Keratinocyte (primary cell): Measurements from ENCODE around the gene ZNF765. TPM values are rescaled to one million over a fixed set of nuclear protein-coding genes. Genes with fewer than 3 reads are reported as not detected.

Experiments used
- DNase-seq: peaks from one replicate; pipeline ENCODE4 v3.0.0-alpha.2; 2011; ENCODE audit warnings: low read depth, missing footprints, low spot score
- FAIRE-seq: peaks from 2 replicates; lab custom pipeline; 2011; peaks lifted over from hg19 to GRCh38; lab: Jason Lieb, UNC
- H2AFZ ChIP-seq: 2 replicates; pipeline ENCODE4 v1.6.0; 2012; ENCODE audit warnings: low read length, control low read depth, inconsistent platforms; ENCODE audit not compliant: control insufficient read depth
- H3K27ac ChIP-seq: 2 replicates; pipeline ENCODE4 v1.5.1; 2011; ENCODE audit warnings: low read length; ENCODE audit not compliant: control insufficient read depth, insufficient read depth
- H3K27me3 ChIP-seq: 3 replicates; pipeline ENCODE4 v1.6.0; 2011; ENCODE audit warnings: low read length; ENCODE audit not compliant: control insufficient read depth, insufficient read depth; ENCODE audit errors: extremely low read depth
- H3K36me3 ChIP-seq, 2 experiments: 2 replicates in 1 of 2; 3 replicates in 1 of 2; pipeline ENCODE4 v1.5.1; 2011; ENCODE audit warnings: low read length in 2 of 2, mild to moderate bottlenecking in 1 of 2; ENCODE audit not compliant: control insufficient read depth in 2 of 2, insufficient read depth in 2 of 2; ENCODE audit errors: extremely low read depth in 1 of 2
- H3K4me1 ChIP-seq: 3 replicates; pipeline ENCODE4 v1.5.1; 2011; ENCODE audit warnings: low read length; ENCODE audit not compliant: control insufficient read depth, insufficient read depth; ENCODE audit errors: extremely low read depth
- H3K4me2 ChIP-seq: 3 replicates; pipeline ENCODE4 v1.6.0; 2011; ENCODE audit warnings: low read depth, low read length; ENCODE audit not compliant: control insufficient read depth, insufficient read depth; ENCODE audit errors: extremely low read depth
- H3K4me3 ChIP-seq, 3 experiments: fragments of 200-600 bp in 1 of 3; sonication (generic) in 1 of 3; 2 replicates in 2 of 3; 3 replicates in 1 of 3; pipeline ENCODE4 v1.5.1; 2011 to 2016; ENCODE audit warnings: low read length in 3 of 3, mild to moderate bottlenecking in 3 of 3, control low read depth in 2 of 3, inconsistent platforms in 1 of 3, low read depth in 1 of 3, mixed read lengths in 1 of 3, mixed run types in 1 of 3, moderate library complexity in 1 of 3; ENCODE audit not compliant: control insufficient read depth in 2 of 3, insufficient read depth in 2 of 3; ENCODE audit errors: extremely low read depth in 1 of 3
- H3K79me2 ChIP-seq: 2 replicates; pipeline ENCODE4 v1.6.0; 2012; ENCODE audit warnings: low read length; ENCODE audit not compliant: control insufficient read depth, insufficient read depth
- H3K9ac ChIP-seq: 3 replicates; pipeline ENCODE4 v1.6.0; 2011; ENCODE audit warnings: low read length; ENCODE audit not compliant: control insufficient read depth, insufficient read depth; ENCODE audit errors: extremely low read depth
- H3K9me1 ChIP-seq: 3 replicates; pipeline ENCODE4 v1.6.0; 2011; ENCODE audit warnings: low read length; ENCODE audit not compliant: control insufficient read depth, insufficient read depth; ENCODE audit errors: extremely low read depth
- H3K9me3 ChIP-seq: 2 replicates; pipeline ENCODE4 v1.5.1; 2012; ENCODE audit warnings: low read depth, low read length; ENCODE audit not compliant: control insufficient read depth
- H4K20me1 ChIP-seq: 3 replicates; pipeline ENCODE4 v1.6.0; 2011; ENCODE audit warnings: low read length; ENCODE audit not compliant: control insufficient read depth, insufficient read depth; ENCODE audit errors: extremely low read depth
- EZH2 ChIP-seq: IDR thresholded peaks from one replicate; pipeline ENCODE4 v1.6.1; 2012; ENCODE audit warnings: inconsistent platforms, mild to moderate bottlenecking, low read length, moderate library complexity
- dilution Hi-C: fragments of 300-500 bp; cut with MboI; formaldehyde crosslinking; loops from one replicate; pipeline ENCODE4 v1.7.0; 2020; ENCODE audit warnings: low sequenced_read_pairs; ENCODE audit not compliant: extremely low pct_ligation_motif_present
- polyA plus RNA-seq, 5 experiments: library from polyadenylated mRNA; depleted of rRNA in 3 of 5; stranded (reverse) in 3 of 5; stranded (forward) in 1 of 5; unstranded in 1 of 5; fragments of >200 nt; gene quantifications; 1 replicate in 1 of 5; 2 replicates in 3 of 5; 3 replicates in 1 of 5; pipeline versions ENCODE4 v1.2.1 to v1.2.3, GENCODE V29; 2011 to 2012; ENCODE audit warnings: missing spikeins in 2 of 5, low read depth in 1 of 5, low replicate concordance in 1 of 5
- TF ChIP-seq, protein P1 (sequence below), 3 experiments: IDR thresholded peaks in 1 of 3; conservative IDR thresholded peaks in 1 of 3; optimal IDR thresholded peaks in 1 of 3; 2 replicates in 2 of 3; 3 replicates in 1 of 3; pipeline versions ENCODE3 to v1.5.1; 2011; ENCODE audit warnings: low read length in 3 of 3, mild to moderate bottlenecking in 3 of 3, moderate library complexity in 2 of 3, control low read depth in 1 of 3, inconsistent platforms in 1 of 3; ENCODE audit not compliant: insufficient read depth in 2 of 3; ENCODE audit errors: extremely low read depth in 1 of 3

ZNF765 gene
- polyA plus RNA-seq, 1 donor (not counting 4 experiments of a cell fraction or from before 2014, with no cell fraction given), result 5.2 TPM

DNA sequence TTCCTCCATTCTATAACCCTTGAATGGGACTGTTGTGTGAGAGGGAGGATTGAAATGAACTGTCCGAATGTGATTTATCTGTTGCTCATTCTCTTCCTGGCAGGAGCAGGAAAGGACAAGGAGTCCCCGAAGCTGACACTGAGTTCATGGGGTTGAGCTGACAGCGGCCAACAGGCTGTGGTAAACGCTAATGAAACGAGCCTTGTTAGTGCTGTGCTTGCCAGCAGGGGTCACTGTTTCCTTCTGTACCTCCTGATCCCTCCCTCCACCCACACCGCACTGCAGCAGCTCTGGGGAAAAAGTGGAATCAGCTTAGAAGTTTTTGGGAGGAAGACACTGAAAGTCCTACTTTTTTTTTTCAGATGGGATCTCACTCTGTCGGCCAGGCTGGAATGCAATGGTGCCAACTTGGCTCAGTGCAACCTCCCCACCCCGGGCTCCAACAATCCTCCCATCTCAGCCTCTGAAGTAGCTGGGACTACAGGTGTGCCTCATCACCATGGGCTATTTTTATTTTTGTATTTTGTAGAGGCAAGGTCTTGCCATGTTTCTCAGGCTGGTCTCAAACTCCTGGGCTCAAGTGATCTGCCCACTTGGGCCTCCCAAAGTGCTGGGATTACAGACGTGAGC, 30.1 kb downstream of the ZNF765 start:
- no peaks in the 10 kb centered on the region for H3K4me1 ChIP-seq
- FAIRE-seq (no peak), DNase-seq (peak; percentile 11)
- TF ChIP-seq, protein P1, sequence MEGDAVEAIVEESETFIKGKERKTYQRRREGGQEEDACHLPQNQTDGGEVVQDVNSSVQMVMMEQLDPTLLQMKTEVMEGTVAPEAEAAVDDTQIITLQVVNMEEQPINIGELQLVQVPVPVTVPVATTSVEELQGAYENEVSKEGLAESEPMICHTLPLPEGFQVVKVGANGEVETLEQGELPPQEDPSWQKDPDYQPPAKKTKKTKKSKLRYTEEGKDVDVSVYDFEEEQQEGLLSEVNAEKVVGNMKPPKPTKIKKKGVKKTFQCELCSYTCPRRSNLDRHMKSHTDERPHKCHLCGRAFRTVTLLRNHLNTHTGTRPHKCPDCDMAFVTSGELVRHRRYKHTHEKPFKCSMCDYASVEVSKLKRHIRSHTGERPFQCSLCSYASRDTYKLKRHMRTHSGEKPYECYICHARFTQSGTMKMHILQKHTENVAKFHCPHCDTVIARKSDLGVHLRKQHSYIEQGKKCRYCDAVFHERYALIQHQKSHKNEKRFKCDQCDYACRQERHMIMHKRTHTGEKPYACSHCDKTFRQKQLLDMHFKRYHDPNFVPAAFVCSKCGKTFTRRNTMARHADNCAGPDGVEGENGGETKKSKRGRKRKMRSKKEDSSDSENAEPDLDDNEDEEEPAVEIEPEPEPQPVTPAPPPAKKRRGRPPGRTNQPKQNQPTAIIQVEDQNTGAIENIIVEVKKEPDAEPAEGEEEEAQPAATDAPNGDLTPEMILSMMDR (optimal IDR thresholded peaks at IDR 0.05 in 1 of 3, IDR thresholded peaks at IDR 0.05 in 1 of 3, conservative IDR thresholded peaks at IDR 0.05 in 1 of 3; ENCODE audit: extremely low read depth in 1 of 3, insufficient read depth in 2 of 3, low read length in 3 of 3), result peak; percentile 62 to 82 (median 78)
- no peak for TF ChIP-seq EZH2
- no peaks in the 10 kb centered on the region for H3K9me1 ChIP-seq
- H3K27me3 ChIP-seq, result no peaks in the 10 kb centered on the region
- no peak overlapping the region for H3K4me3 ChIP-seq
- no peak overlapping the region for H3K27ac ChIP-seq
- H3K9me3 ChIP-seq, result no peaks in the 10 kb centered on the region
- dilution Hi-C loops, result no loop called here
- no peaks in the 10 kb centered on the region for H4K20me1 ChIP-seq
- no peak overlapping the region for H2AFZ ChIP-seq
- H3K36me3 ChIP-seq, result no peaks in the 10 kb centered on the region
- no peak overlapping the region for H3K4me2 ChIP-seq
- no peaks in the 10 kb centered on the region for H3K79me2 ChIP-seq
- H3K9ac ChIP-seq, result no peak overlapping the region

DNA sequence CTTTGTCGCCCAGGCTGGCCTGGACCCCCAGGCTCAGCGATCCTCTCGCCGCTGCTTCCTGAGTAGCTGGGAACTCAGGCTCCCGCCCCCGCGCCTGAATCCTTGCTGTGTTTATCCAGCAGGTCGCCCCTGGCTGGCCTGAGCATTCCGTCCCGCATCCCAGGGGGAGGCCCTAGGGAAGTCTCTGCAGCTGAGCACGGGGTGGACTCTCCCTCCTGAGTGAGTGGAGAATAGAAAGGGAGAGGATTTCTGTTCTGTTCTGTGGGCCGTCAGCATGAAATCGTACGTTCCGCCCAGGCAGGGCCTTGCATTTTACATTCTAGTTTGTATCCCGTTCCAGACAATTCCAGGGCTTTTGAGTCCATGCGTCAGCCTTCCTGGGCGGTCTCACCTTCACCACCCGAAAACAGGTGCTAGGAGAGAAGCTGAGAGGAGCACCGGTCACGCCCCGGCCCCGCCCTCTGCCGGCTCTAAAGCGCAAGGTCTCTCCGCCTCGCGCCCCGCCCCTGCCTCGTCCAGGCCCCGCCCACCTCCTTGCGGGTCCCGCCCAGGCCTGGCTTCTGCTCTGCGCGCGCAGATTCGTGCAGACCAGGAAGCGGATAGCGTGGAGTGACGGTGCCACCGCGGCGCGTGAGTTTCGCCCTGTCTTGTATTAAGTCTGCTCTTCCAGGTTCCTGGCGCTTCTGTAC, 36.6 kb downstream of the ZNF765 start, which contains the start of gene ZNF761:
Gene ZNF761 (plus strand): TSS at position 586 of the 689 bp plus-strand sequence. CDS start 15,285 bp downstream, outside the sequence.
- FAIRE-seq, result peak; percentile 75
- peak within 1 kb of the TSS; percentile 93 for H3K9ac ChIP-seq
- dilution Hi-C loops, result no loop called here

More for the DNA sequence above, 36.6 kb downstream of the ZNF765 start, which contains the start of gene ZNF761:
- DNase-seq, result peak; percentile 82
- H3K27ac ChIP-seq, result peak within 1 kb of the TSS; percentile 90
- H2AFZ ChIP-seq, result peak within 1 kb of the TSS; percentile 97
- no peaks in the 10 kb centered on the region for H3K9me3 ChIP-seq
- TF ChIP-seq, protein P1 (optimal IDR thresholded peaks at IDR 0.05 in 1 of 3, IDR thresholded peaks at IDR 0.05 in 1 of 3, conservative IDR thresholded peaks at IDR 0.05 in 1 of 3; ENCODE audit: extremely low read depth in 1 of 3, insufficient read depth in 2 of 3, low read length in 3 of 3), result peak in 1 of 3 experiments; percentile 24
- TF ChIP-seq EZH2, result no peak
- H4K20me1 ChIP-seq, result no peaks in the 10 kb centered on the region
- H3K79me2 ChIP-seq, result peaks cover 24% of the 10 kb centered on the region
- H3K9me1 ChIP-seq, result no peaks in the 10 kb centered on the region
- H3K4me3 ChIP-seq, result peak within 1 kb of the TSS; percentile 81 to 84 (median 82)
- peaks cover 0 to 3% of the 10 kb centered on the region in 2 experiments for H3K36me3 ChIP-seq
- H3K27me3 ChIP-seq, result no peaks in the 10 kb centered on the region
- H3K4me2 ChIP-seq, result peak within 1 kb of the TSS; percentile 76
- peaks cover 8% of the 10 kb centered on the region for H3K4me1 ChIP-seq
